SK-N-SH treated with all-trans-retinoic acid at 6 μM for 48 hours (cell line): ENCODE results near the gene METTL22.

Source experiments
- ATAC-seq: fragments of 200-7000 bp; cut with Tn5 transposase; 3 replicates; pipeline ENCODE4 v1.9.1; 2020; ENCODE audit warnings: mild to moderate bottlenecking, moderate library complexity
- ARNTL ChIP-seq: fragments of 450-650 bp; formaldehyde crosslinking; IDR thresholded peaks from 2 replicates; pipeline ENCODE4 v1.5.0; 2020; ENCODE audit warnings: low read depth, mild to moderate bottlenecking, moderate library complexity, borderline replicate concordance
- BACH2 ChIP-seq: fragments of 250-450 bp; sonication (Bioruptor Pico); IDR thresholded peaks from 2 replicates; pipeline ENCODE4 v1.9.0; 2021; ENCODE audit warnings: mild to moderate bottlenecking, borderline replicate concordance
- CREB5 ChIP-seq: fragments of 250-450 bp; sonication (Bioruptor Pico); IDR thresholded peaks from 2 replicates; pipeline ENCODE4 v1.5.1; 2020; ENCODE audit warnings: low read depth, mild to moderate bottlenecking, moderate library complexity
- CSRNP3 ChIP-seq: fragments of 250-450 bp; sonication (Bioruptor Pico); IDR thresholded peaks from 2 replicates; pipeline ENCODE4 v1.5.1; 2021; ENCODE audit warnings: mild to moderate bottlenecking, moderate library complexity
- ESRRG ChIP-seq: fragments of 250-450 bp; sonication (Bioruptor Pico); IDR thresholded peaks from 2 replicates; pipeline ENCODE4 v1.6.1; 2021; ENCODE audit warnings: mild to moderate bottlenecking
- GLIS3 ChIP-seq: fragments of 250-450 bp; sonication (Bioruptor Pico); IDR thresholded peaks from 2 replicates; pipeline ENCODE4 v1.5.0; 2020; ENCODE audit warnings: mild to moderate bottlenecking, moderate library complexity
- ISL1 ChIP-seq: fragments of 250-450 bp; sonication (Bioruptor Pico); IDR thresholded peaks from 2 replicates; pipeline ENCODE4 v2.1.2; 2022; ENCODE audit warnings: mild to moderate bottlenecking, moderate library complexity
- POU6F1 ChIP-seq: fragments of 250-450 bp; sonication (Bioruptor Pico); IDR thresholded peaks from 2 replicates; pipeline ENCODE4 v1.8.0; 2021; ENCODE audit warnings: low read depth, mild to moderate bottlenecking, moderate library complexity, borderline replicate concordance
- PPARA ChIP-seq: fragments of 250-450 bp; sonication (Bioruptor Pico); IDR thresholded peaks from 2 replicates; pipeline ENCODE4 v1.5.0; 2020; ENCODE audit warnings: mild to moderate bottlenecking, borderline replicate concordance
- RARB ChIP-seq: fragments of 250-450 bp; sonication (Bioruptor Pico); IDR thresholded peaks from 2 replicates; pipeline ENCODE4 v1.8.0; 2021; ENCODE audit warnings: mild to moderate bottlenecking, moderate library complexity
- SNAI2 ChIP-seq: fragments of 250-450 bp; sonication (Bioruptor Pico); IDR thresholded peaks from 2 replicates; pipeline ENCODE4 v1.5.0; 2020; ENCODE audit warnings: mild to moderate bottlenecking, moderate library complexity
- TCF4 ChIP-seq: fragments of 250-450 bp; sonication (Bioruptor Pico); IDR thresholded peaks from 2 replicates; pipeline ENCODE4 v1.8.0; 2021; ENCODE audit warnings: mild to moderate bottlenecking, moderate library complexity, borderline replicate concordance
- TOX ChIP-seq: fragments of 250-450 bp; sonication (Bioruptor Pico); IDR thresholded peaks from 2 replicates; pipeline ENCODE4 v1.8.0; 2021; ENCODE audit warnings: mild to moderate bottlenecking, moderate library complexity, borderline replicate concordance
- TSHZ2 ChIP-seq: fragments of 250-450 bp; sonication (Bioruptor Pico); IDR thresholded peaks from 2 replicates; pipeline ENCODE4 v1.5.0; 2020; ENCODE audit warnings: mild to moderate bottlenecking, moderate library complexity
- ZC3H10 ChIP-seq: fragments of 250-450 bp; sonication (Bioruptor Pico); IDR thresholded peaks from 2 replicates; pipeline ENCODE4 v1.5.1; 2021; ENCODE audit warnings: mild to moderate bottlenecking, moderate library complexity
- ZFP3 ChIP-seq: fragments of 250-450 bp; sonication (Bioruptor Pico); IDR thresholded peaks from 2 replicates; pipeline ENCODE4 v1.5.0; 2020; ENCODE audit warnings: mild to moderate bottlenecking, moderate library complexity
- ZFP30 ChIP-seq: fragments of 450-650 bp; formaldehyde crosslinking; IDR thresholded peaks from 2 replicates; pipeline ENCODE4 v1.5.0; 2022; ENCODE audit warnings: mild to moderate bottlenecking, moderate library complexity
- ZNF565 ChIP-seq: fragments of 450-650 bp; formaldehyde crosslinking; conservative IDR thresholded peaks from 2 replicates; pipeline ENCODE4 v1.5.0; 2020; ENCODE audit warnings: low read depth, mild to moderate bottlenecking, moderate library complexity
- ZNF70 ChIP-seq: fragments of 450-650 bp; formaldehyde crosslinking; IDR thresholded peaks from 2 replicates; pipeline ENCODE4 v1.5.0; 2020; ENCODE audit warnings: mild to moderate bottlenecking, moderate library complexity
- ZNF8 ChIP-seq: fragments of 450-650 bp; formaldehyde crosslinking; IDR thresholded peaks from 2 replicates; pipeline ENCODE4 v1.5.0; 2020; ENCODE audit warnings: mild to moderate bottlenecking, moderate library complexity

METTL22 gene

GRCh38 chr16:8585857-8586256 is 35.6 kb upstream of the METTL22 start:
- no peak for ATAC-seq
- TF ChIP-seq TCF4 (CRISPR knock-in tag) (no peak), ZC3H10 (no peak), RARB (no peak), CREB5 (CRISPR knock-in tag) (no peak), TOX (CRISPR knock-in tag) (no peak), TSHZ2 (CRISPR knock-in tag) (no peak), ZFP30 (CRISPR knock-in tag) (no peak), BACH2 (no peak), ESRRG (no peak), ZNF70 (CRISPR knock-in tag) (no peak), ARNTL (CRISPR knock-in tag) (no peak), GLIS3 (CRISPR knock-in tag) (no peak), ISL1 (no peak), ZNF8 (CRISPR knock-in tag) (no peak), POU6F1 (CRISPR knock-in tag) (no peak), PPARA (CRISPR knock-in tag) (no peak), SNAI2 (CRISPR knock-in tag) (no peak)
- TF ChIP-seq, all 23 proteins: peak for 0

GRCh38 chr16:8587065-8587464 is 34.4 kb upstream of the METTL22 start:
- no peak for TF ChIP-seq PPARA (CRISPR knock-in tag)
- TF ChIP-seq RARB = no peak
- TF ChIP-seq POU6F1 (CRISPR knock-in tag) = no peak
- no peak for TF ChIP-seq ZC3H10
- TF ChIP-seq GLIS3 (CRISPR knock-in tag) = no peak
- no peak for TF ChIP-seq ZNF565 (CRISPR knock-in tag)
- no peak for TF ChIP-seq CSRNP3
- TF ChIP-seq, all 23 proteins: peak for 0
- no peak for ATAC-seq

- no peak for ATAC-seq
- TF ChIP-seq ZFP3 (CRISPR knock-in tag) (no peak), ARNTL (CRISPR knock-in tag) (no peak)
These were observed 32.8 kb upstream of the METTL22 start for GRCh38 chr16:8588682-8589056.
